Measurements from ENCODE around the gene TNIK. TPM values are rescaled to one million over a fixed set of nuclear protein-coding genes. Genes with fewer than 3 reads are reported as not detected.

TNIK gene
- total and polyA plus RNA-seq, 2 of the 13 experiments (the other 11 are each of a cell fraction or from before 2014, with no cell fraction given) = 0.15 to 0.22 TPM

- CTCF ChIA-PET (ENCODE audit: low intra/inter-chr PET ratio, low total read pairs) = no interaction called here
- no peak for TF ChIP-seq SRSF4 (IDR thresholded peaks at IDR 0.05; ENCODE audit: low read depth, low read length, poor library complexity, severe bottlenecking)
- no peak for TF ChIP-seq ARHGAP35 (CRISPR knock-in tag; IDR thresholded peaks at IDR 0.05; ENCODE audit: borderline replicate concordance)
- no peak for TF ChIP-seq SMYD3 (CRISPR knock-in tag; IDR thresholded peaks at IDR 0.05)
- no peak for TF ChIP-seq ZFP82 (CRISPR knock-in tag; IDR thresholded peaks at IDR 0.05; ENCODE audit: borderline replicate concordance)
- no peak for TF ChIP-seq IKZF1 (IDR thresholded peaks at IDR 0.05)
- TF ChIP-seq ZNF550 (CRISPR knock-in tag; IDR thresholded peaks at IDR 0.05; ENCODE audit: borderline replicate concordance) = no peak
- no peak for TF ChIP-seq ZNF367 (CRISPR knock-in tag; IDR thresholded peaks at IDR 0.05; ENCODE audit: borderline replicate concordance)
- TF ChIP-seq HINFP (CRISPR knock-in tag; IDR thresholded peaks at IDR 0.05; ENCODE audit: low read depth) = no peak
- no peak for TF ChIP-seq TOE1 (CRISPR knock-in tag; IDR thresholded peaks at IDR 0.05)
- no peak for TF ChIP-seq ZNF773 (CRISPR knock-in tag; IDR thresholded peaks at IDR 0.05; ENCODE audit: borderline replicate concordance)
- TF ChIP-seq HCFC1 (IDR thresholded peaks at IDR 0.05; ENCODE audit: low read depth, low read length) = no peak
- TF ChIP-seq ZBTB26 (CRISPR knock-in tag; IDR thresholded peaks at IDR 0.05; ENCODE audit: borderline replicate concordance) = no peak
- Histone ChIP-seq H3K27ac (ENCODE audit: extremely low read length, insufficient read depth, low read length) (no peak overlapping the region), H3K79me2 (ENCODE audit: insufficient read depth, low read length) (no peaks in the 10 kb centered on the region), H3K4me1 (ENCODE audit: insufficient read depth, low read length) (peaks cover 18% of the 10 kb centered on the region), H3K9me3 (ENCODE audit: low read length) (no peaks in the 10 kb centered on the region), H3K27me3 (ENCODE audit: control insufficient read depth in 1 of 2, insufficient read depth in 2 of 2, low read length in 2 of 2) (no peaks in the 10 kb centered on the region), H2AFZ (ENCODE audit: low read length) (peak overlapping the region; percentile 21), H4K20me1 (ENCODE audit: insufficient read depth, low read length) (no peaks in the 10 kb centered on the region), H3K9ac (ENCODE audit: insufficient read depth, low read depth, low read length) (no peak overlapping the region), H3K4me3 (replicated peaks in 1 of 3; ENCODE audit: insufficient read depth in 1 of 3, low read depth in 2 of 3, low read length in 3 of 3) (no peak overlapping the region), H3K36me3 (replicated peaks in 1 of 2; ENCODE audit: control insufficient read depth in 1 of 2, insufficient read depth in 2 of 2, low read length in 2 of 2) (no peaks in the 10 kb centered on the region), H3K4me2 (ENCODE audit: low read depth, low read length) (no peak overlapping the region)
- no peak for ATAC-seq
- intact Hi-C loops (cut with micrococcal nuclease; ENCODE audit: unreplicated experiment) (no loop called here), in situ Hi-C loops (cut with HindIII; ENCODE audit: extremely low pct_ligation_motif_present, low pct_unique_long_range_greater_than_20kb) (no loop called here)
- DNase-seq (ENCODE audit: low spot score) = no peak
- BruUV-seq (replicated peaks) = no TSS peak
- FAIRE-seq = no peak
- POLR2A ChIA-PET = no interaction called here
- 100% methylated on average over 1 of the region's 1 CpG for WGBS (ENCODE audit: low lambda C conversion rate)
Observed at GRCh38 chr3:171038342-171038741, 421.9 kb downstream of the TNIK start.

All from HepG2 (cell line).